NCI-H446 (cell line): ENCODE data around the gene F10.

Experiments used
- DNase-seq, 2 experiments: peaks; one replicate each; lab custom pipeline; 2025; lab: John Stamatoyannopoulos, UW

Gene F10

DNA sequence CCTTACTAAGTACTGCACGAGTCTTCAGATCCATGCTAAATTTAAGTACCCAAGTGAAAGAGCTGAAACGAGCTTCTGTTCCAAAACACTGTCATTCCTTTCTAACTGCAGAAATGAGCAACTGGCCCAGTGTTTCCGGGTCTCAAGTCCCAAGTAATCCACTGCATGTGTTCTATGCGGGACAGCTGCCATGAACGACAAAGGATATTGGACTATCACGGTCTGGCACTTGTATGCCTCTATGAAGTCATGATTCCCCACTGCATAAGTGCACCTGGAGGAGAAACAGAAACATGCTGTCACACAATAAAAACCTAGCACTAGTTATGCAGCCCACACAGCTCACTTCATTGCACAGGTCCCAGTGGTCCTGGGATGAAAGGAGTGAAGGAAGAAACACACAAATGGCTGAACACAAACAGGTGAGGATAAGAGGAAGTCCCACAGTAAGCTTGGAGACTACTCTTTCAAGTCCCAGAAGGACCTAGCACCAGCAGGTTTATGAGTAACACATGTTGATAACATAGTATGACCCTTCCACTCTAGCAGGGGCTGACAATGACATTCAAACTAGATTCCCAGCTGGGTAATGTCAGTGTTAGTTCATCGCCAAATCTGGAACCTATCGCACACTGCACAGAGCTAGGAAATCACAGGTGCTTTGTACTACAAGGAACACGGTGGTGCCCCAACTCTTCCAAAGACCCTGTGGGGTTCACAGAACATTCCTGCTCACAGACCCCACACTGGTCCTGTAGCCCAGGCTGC is 74.6 kb downstream of the F10 start:
- no peak for DNase-seq
